Astrocyte (in vitro differentiated cells and primary cell): Measurements from ENCODE around the gene CGB3.

ENCODE experiments used
- EZH2 ChIP-seq: IDR thresholded peaks from 2 replicates; pipeline ENCODE4 v1.6.1; 2012; ENCODE audit warnings: mild to moderate bottlenecking, low read length, inconsistent platforms; ENCODE audit not compliant: insufficient read depth
- TF ChIP-seq, protein P1 (sequence below): IDR thresholded peaks from 2 replicates; pipeline ENCODE4 v1.5.1; 2011; ENCODE audit warnings: low read depth, mild to moderate bottlenecking, inconsistent platforms, low read length, moderate library complexity; ENCODE audit not compliant: insufficient read depth

DNA sequence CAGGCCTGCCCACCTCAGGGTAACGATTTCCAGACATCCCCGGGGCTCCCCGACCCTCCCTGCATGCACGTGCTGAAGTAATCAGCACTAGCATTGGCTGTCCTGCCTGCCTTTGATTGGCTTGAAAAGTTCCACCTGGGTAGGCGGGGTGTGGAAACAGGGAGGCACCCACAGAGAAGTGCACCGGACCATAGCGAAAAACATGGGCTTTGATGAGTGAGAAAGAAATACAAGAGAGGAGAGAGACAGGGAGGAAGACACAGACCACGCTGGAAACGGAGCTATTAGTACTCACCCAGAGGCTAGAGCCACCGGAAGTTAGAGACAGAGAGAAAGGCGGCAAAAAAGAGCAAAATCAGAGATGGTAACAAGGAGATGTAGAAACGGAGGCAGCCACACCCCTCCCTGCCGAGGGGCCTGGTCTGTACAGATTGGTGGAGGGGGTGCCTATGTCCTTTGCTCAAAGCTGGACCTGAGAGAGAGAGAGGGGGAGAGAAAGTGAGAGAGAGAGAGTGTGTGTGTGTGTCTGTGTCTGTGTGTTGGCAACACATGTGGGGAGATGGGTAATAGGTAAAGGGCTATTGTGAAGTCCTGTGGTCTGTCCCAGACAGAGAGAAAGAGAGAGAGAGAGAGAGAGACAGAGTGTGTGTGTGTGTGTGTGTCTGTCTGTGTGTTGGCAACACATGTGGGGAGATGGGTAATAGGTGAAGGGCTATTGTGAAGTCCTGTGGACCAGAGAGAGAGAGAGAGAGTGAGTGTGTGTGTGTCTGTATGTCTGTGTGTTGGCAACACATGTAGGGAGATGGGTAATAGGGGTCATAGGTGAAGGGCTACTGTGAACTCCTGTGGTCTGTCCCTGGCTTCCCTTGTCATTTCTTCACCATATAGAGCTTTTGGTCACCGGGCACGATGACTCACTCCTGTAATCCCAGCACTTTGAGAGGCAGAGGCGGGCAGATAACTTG lies 2.9 kb downstream of the CGB3 start:
- TF ChIP-seq, protein P1, sequence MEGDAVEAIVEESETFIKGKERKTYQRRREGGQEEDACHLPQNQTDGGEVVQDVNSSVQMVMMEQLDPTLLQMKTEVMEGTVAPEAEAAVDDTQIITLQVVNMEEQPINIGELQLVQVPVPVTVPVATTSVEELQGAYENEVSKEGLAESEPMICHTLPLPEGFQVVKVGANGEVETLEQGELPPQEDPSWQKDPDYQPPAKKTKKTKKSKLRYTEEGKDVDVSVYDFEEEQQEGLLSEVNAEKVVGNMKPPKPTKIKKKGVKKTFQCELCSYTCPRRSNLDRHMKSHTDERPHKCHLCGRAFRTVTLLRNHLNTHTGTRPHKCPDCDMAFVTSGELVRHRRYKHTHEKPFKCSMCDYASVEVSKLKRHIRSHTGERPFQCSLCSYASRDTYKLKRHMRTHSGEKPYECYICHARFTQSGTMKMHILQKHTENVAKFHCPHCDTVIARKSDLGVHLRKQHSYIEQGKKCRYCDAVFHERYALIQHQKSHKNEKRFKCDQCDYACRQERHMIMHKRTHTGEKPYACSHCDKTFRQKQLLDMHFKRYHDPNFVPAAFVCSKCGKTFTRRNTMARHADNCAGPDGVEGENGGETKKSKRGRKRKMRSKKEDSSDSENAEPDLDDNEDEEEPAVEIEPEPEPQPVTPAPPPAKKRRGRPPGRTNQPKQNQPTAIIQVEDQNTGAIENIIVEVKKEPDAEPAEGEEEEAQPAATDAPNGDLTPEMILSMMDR = no peak
- no peak for TF ChIP-seq EZH2
